Measurements from ENCODE around the gene KHDRBS2.

Gene KHDRBS2

DNA sequence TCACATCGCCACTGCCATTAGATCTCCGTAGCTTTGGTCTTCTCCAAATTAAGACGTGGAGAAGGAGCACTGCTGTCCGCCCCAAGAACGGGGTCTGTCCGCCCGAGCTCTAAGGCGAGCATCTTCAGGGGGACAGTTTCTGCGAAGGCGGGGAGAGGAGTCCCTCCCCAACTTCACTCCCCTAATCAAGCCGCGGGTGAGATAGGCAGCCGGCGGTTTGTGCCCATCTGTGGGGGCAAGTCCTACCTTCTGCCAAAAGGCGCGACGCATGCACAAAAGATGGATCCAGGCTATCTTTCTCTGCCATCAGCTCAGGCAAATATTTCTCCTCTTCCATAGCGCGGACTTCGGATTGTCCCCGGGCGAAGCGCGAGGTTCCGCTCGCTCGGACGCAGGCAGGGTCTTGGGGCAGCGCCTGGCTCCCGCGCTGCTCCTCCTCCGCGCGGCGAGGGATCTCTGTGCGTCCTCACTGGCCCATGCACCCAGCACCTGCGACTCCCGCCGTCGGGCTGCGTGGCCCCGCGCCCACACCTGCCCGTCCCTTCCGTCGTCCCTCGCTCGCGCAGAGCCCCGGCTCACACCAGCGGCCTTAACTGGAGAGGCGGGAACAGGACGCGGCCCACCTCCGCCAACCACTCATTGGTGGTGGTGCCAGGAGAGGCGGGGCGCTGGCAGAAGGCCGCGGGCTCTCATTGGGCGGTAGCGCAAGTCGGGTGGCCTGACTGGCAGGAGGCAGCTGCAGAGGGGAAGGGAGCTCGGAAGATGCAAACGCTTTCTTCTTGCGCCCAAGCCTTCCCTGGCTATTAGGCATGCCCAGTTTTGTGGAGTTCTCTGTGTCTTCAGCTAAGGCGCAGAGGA lies at the start of gene KHDRBS2:
Gene KHDRBS2 (minus strand): TSS at position 614 of the 858 bp plus-strand sequence.
- peak; percentile 95 for DNase-seq
- in situ Hi-C loops (cut with MboI; ENCODE audit: low pct_unique_long_range_greater_than_20kb, low sequenced_read_pairs): no loop called here

DNA sequence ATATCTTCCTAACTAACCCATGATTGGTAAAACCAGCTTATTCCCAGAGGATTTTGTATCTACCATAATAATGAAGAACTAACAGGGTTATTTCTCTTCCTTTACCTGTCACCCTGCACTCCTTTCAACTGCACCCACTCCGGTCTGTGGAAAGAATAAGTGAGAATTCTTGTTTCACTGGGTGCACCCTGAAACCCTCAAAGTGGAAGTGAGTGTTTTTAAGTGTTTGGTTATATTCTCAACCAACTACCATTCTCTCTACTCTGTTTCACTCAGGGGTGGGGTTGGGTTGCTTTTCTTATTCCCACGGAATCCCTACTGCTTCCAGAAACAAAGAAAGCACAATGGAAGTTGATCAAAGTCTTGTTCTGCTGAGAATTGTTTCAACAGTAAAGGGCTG lies 42.6 kb upstream of the KHDRBS2 start:
- in situ Hi-C loops (cut with MboI; ENCODE audit: low pct_unique_long_range_greater_than_20kb, low sequenced_read_pairs): no loop called here

GRCh38 chr6:62324834-62325233 lies 38.8 kb upstream of the KHDRBS2 start:
- in situ Hi-C loops (cut with MboI; ENCODE audit: low pct_unique_long_range_greater_than_20kb, low sequenced_read_pairs): no loop called here
- DNase-seq: peak; percentile 19

More for the DNA sequence above, 42.6 kb upstream of the KHDRBS2 start:
- no peak for DNase-seq

- in situ Hi-C loops (cut with MboI; ENCODE audit: low pct_unique_long_range_greater_than_20kb, low sequenced_read_pairs): no loop called here
- no peak for DNase-seq
These were observed 37.9 kb upstream of the KHDRBS2 start for GRCh38 chr6:62323818-62324431.

DNA sequence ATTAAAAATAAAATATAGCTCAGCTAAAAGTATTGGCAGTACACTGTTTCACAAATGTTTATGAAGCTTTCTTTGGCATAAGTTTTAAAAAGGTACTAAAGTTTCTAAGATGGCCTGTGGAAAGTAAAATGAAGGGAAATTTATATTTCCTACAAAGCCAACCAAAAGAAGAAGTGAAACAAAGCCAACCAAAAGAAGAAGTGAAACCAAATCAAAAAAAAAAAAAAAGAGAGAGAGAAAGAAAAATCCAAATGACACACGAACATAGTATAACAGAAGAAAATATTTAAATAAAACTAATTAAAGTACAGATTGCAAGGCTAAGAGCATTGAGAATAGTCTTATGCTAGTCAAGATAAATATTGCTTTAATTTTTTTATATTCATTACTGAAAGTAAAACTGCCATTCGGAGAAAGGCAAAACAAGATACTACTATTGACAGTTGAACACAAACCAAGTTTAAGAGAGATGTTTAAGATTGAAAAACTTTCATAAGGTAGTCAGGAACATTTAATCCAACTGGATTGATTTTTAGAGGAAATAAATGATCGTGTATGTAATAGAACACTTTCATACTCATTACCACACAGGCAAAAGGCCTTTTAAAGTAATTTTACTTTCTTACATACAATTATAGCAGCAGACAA lies 12.8 kb upstream of the KHDRBS2 start:
- DNase-seq: peak; percentile 68
- in situ Hi-C loops (cut with MboI; ENCODE audit: low pct_unique_long_range_greater_than_20kb, low sequenced_read_pairs): no loop called here

- no peak for DNase-seq
- in situ Hi-C loops (cut with MboI; ENCODE audit: low pct_unique_long_range_greater_than_20kb, low sequenced_read_pairs): no loop called here
These were observed 10.5 kb upstream of the KHDRBS2 start for GRCh38 chr6:62296541-62296940.

DNA sequence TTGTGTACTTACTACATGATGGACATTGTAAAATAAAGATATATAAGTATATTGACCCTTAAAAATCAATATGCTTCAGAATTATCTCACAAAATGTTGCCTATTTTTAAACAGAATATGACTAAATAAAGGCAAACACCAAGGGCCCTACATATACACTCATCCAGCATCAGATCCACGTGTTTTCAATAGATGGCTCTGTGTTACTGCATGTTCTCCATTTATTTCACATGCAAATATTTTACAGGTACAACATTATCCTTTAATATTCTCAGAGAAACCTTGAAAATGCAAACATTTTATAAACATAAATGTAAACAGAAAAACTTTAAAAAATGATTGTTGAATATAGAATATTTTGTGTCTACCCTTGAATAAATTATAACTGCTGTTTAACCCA lies 2.9 kb upstream of the KHDRBS2 start:
- in situ Hi-C loops (cut with MboI; ENCODE audit: low pct_unique_long_range_greater_than_20kb, low sequenced_read_pairs): no loop called here
- DNase-seq: no peak

DNA sequence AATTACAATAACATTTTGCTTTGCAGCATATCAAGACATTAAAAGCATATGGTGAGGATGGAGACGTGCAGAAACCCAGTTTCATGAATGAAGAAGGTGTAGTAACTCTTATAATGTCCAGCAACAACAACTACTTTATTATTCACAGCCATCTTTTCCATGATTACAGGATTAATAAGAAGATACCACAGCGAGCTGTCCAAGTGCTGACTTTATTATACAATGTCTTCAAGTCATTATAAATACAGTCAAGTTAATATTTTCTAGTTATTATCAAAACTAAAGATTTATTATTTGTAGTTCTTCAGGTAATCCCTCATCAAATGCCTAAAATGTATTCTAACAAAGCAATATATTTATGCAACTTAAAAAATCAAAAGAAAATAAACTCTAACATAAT lies 2.5 kb upstream of the KHDRBS2 start:
- in situ Hi-C loops (cut with MboI; ENCODE audit: low pct_unique_long_range_greater_than_20kb, low sequenced_read_pairs): no loop called here
- DNase-seq: no peak

DNA sequence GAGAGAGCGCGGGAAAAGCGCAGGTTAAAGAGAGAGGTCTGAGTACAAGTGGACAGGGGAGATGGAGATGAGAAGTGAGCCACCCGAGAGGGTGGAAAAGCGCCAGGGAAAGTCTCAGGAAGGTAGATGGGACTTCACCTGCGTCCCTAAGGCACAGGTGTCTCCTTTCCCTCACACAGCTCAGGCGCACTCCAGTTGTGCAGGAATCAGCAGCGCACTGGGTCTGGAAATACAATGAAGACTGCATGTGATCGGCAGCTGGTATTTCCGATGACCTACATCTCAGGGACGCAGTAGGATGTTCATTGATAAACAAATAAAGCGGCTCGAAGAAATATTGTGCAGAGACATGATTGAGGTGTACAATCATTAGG lies 432 bp upstream of the KHDRBS2 start:
- DNase-seq: no peak

GRCh38 chr6:62284725-62285124 lies 1.3 kb downstream of the KHDRBS2 start:
- no peak for DNase-seq
- in situ Hi-C loops (cut with MboI; ENCODE audit: low pct_unique_long_range_greater_than_20kb, low sequenced_read_pairs): no loop called here

More for the DNA sequence above, 432 bp upstream of the KHDRBS2 start:
- in situ Hi-C loops (cut with MboI; ENCODE audit: low pct_unique_long_range_greater_than_20kb, low sequenced_read_pairs): no loop called here

DNA sequence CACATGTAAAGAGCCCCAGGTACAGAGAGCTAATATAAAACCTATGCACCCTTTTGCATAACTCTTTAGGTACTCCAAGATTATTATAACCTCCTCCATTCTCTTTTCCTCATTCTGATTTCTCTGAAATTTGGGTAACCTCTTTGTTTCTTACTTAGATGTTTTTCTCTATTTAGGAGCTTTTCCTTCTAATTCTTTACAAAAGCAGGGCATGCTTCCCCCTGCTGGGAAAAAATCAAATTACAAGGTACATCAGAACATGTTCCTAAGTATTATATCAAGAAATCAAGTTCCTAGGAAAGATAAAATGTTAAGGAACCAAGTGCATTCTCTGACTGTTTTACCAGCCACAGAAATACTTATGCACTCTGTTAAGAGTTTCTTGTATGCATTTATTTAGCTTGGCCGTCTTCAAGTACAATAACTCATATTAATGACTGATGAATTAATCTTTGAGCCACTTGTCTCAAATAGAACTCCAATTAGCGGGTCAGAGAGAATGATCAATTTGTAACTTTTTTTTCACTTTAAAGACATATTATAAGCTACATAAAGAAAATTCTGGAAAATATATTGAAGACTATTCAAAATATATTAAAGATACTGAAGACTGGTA lies 2.1 kb downstream of the KHDRBS2 start:
- in situ Hi-C loops (cut with MboI; ENCODE audit: low pct_unique_long_range_greater_than_20kb, low sequenced_read_pairs): no loop called here
- DNase-seq: peak; percentile 77

DNA sequence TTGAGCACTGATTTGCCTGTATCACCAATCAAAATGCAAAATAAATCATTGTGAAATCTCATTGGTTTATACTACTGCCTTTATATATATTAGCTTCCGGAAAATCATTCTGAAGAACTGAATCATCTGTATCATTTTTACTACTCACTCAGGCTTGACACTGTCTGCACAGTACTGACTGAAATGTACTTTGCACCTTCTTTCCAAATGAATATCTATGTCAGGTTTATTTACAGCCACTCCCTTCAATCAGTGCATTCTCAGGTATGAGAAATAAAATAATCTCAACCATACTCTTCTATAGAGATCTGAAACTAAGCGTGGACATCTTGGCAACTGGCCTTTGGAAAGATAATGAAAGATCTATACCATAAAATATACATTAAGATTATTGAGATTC lies 2.7 kb downstream of the KHDRBS2 start:
- no peak for DNase-seq
- in situ Hi-C loops (cut with MboI; ENCODE audit: low pct_unique_long_range_greater_than_20kb, low sequenced_read_pairs): no loop called here

- in situ Hi-C loops (cut with MboI; ENCODE audit: low pct_unique_long_range_greater_than_20kb, low sequenced_read_pairs): no loop called here
- DNase-seq: no peak
These were observed 5.9 kb downstream of the KHDRBS2 start for GRCh38 chr6:62280099-62280498.

GRCh38 chr6:62272114-62272513 lies 13.9 kb downstream of the KHDRBS2 start:
- in situ Hi-C loops (cut with MboI; ENCODE audit: low pct_unique_long_range_greater_than_20kb, low sequenced_read_pairs): no loop called here

DNA sequence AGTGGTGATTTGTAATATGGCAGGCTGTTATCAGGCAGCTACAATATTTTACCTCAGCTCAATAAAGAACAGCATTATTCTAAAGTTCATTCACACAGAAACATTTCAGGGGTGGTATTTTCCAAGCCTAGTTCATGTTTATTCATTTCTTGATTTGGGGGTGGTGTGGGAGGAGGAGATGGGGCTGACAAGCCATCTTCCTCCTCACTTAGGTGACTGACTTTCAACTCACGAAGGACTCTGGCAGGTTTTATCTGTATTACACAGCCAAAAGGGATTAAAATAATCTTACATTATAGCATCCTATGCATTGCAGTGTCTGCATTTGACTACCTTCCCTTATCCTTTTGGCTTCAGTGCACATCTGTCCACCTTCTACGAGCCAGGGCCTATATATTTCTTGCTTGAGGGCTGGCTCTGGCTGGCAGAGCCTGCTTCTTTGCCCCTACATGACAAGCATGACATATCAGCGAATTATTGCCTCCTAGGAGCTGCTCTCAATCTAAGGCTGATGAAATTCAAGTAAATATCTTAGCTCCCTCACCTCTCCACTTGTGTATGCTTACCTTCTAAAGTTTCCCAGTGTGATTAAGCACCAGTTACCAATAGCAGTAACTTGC lies 20.0 kb downstream of the KHDRBS2 start:
- DNase-seq: no peak
- in situ Hi-C loops (cut with MboI; ENCODE audit: low pct_unique_long_range_greater_than_20kb, low sequenced_read_pairs): no loop called here

More at GRCh38 chr6:62272114-62272513, 13.9 kb downstream of the KHDRBS2 start:
- no peak for DNase-seq

DNA sequence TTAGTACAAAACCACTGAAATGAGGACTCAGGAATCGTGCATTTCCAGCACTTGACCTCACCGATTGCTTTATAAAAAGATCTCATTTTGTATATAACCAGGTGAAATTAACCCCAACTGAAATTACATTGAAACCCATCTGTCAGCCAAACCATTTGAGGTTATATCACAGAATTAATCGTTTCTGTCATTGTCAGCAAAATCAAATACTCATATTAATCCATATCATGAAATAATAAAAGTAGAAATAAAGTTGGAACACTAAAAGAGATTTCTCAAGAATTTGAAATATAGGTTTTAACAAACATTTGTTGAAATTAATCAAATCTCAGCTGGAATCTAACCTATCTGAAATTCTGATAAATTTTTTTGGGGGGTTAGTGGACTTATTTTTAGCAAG lies 23.7 kb downstream of the KHDRBS2 start:
- in situ Hi-C loops (cut with MboI; ENCODE audit: low pct_unique_long_range_greater_than_20kb, low sequenced_read_pairs): no loop called here
- DNase-seq: no peak

- DNase-seq: no peak
- in situ Hi-C loops (cut with MboI; ENCODE audit: low pct_unique_long_range_greater_than_20kb, low sequenced_read_pairs): no loop called here
These were observed 39.9 kb downstream of the KHDRBS2 start for GRCh38 chr6:62246087-62246486.

DNA sequence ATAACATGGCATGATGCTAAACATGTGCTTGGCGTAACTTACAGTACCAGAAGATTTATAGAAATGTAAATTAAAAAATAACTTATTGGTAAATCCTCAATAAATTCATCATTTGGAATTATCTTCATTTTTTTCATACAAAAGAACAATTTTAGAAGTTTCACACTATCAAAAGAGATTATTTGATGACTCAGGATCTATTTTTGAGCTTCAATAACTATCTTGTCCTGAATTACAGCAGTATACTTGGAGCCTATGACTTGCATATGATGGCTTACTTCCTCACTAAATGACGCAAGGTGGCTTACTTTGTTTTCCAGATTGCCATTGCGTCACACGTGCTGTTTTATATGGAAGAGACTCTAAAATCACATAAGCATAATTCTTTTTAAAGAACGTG lies 49.2 kb downstream of the KHDRBS2 start:
- DNase-seq: no peak
- in situ Hi-C loops (cut with MboI; ENCODE audit: low pct_unique_long_range_greater_than_20kb, low sequenced_read_pairs): no loop called here

DNA sequence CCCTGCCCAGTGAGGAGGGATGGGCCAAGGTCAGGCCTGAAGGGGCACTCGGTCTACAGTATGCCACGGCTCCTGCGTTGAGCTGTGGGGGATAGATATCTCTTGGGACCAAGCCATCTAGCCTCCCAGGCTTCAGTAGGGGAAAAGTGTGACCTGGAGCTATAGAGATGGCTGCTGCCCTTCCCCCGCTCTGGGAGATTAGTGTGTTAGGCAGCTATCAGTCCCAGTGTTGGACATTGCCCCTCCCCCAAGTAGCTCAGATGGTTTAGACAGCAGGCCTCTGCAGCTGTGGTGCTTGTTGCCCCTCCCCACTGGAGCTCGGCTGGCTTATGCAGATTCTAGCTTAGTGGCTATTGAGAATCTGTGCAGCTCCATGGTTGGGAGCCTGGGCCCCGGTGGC lies 56.8 kb downstream of the KHDRBS2 start:
- in situ Hi-C loops (cut with MboI; ENCODE audit: low pct_unique_long_range_greater_than_20kb, low sequenced_read_pairs): no loop called here
- no peak for DNase-seq

Measured in KBM-7 (cell line).